HG03520 (cell line): ENCODE data around the gene BSPH1.
"Not testable (repeated sequence)": the region's sequence is repeated elsewhere in the genome, so short reads cannot be mapped to it uniquely, and the experiment has no call there.

Source experiments
- ATAC-seq: cut with Tn5 transposase; IDR thresholded peaks from one replicate; pipeline ENCODE4 v1.9.1; 2021; ENCODE audit warnings: mild to moderate bottlenecking, moderate library complexity; ENCODE audit not compliant: unreplicated experiment

BSPH1 gene

DNA sequence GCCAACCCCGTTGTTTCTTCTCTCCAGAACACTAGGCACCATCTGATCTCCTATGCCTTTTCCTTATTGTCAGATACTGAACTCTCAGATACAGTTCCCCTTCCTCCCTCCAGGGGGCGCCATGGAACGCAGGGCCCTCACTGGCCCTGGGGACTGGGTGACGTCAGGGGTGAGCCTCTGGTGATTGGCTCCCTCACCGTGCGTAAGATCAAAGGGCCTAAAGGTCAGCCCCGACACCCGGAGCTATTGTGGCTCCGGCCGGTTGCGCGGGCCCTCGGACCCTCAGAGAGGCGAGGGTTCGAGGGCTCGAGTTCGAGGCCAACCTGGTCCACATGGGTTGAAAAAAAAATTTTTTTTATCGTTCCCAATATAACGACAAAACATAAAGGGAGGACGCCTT lies 63.4 kb downstream of the BSPH1 start:
- not testable (repeated sequence) for ATAC-seq

DNA sequence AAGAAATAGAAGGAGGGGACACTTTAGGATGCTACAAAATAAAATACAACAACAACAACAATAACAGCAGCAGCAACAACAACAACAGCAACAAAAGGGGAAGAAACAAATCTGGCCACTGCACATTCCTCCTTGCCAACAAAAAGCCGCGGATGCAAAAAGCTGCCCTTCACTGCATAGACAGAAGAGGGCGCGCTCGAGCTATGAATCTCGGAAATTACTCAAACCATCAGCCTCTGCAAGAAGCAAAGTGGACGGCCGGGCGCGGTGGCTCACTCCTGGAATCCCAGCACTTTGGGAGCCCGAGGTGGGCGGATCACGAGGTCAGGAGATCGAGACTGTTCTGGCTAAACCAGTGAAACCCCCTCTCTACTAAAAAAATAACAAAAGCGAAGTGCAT lies 71.9 kb downstream of the BSPH1 start:
- not testable (repeated sequence) for ATAC-seq
